CD4-positive, alpha-beta T cell (primary cell): ENCODE results near the gene KIF17. TPM values are rescaled to one million over a fixed set of nuclear protein-coding genes. Genes with fewer than 3 reads are reported as not detected.

Experiments
- ATAC-seq: fragments of 200-7000 bp; cut with Tn5 transposase; one replicate; pipeline ENCODE4 v1.10.0; 2022; ENCODE audit warnings: mild to moderate bottlenecking; ENCODE audit not compliant: poor library complexity
- CTCF ChIA-PET: fragments of 350-600 bp; sonication (Branson Sonifier 250); formaldehyde crosslinking; loops from one replicate; lab custom pipeline; 2021; ENCODE audit warnings: antibody characterized with exemption, inconsistent platforms; lab: Charles Lee
- POLR2A ChIA-PET: fragments of 350-600 bp; sonication (Branson Sonifier 250); formaldehyde crosslinking; loops from one replicate; lab custom pipeline; 2021; ENCODE audit warnings: antibody characterized with exemption, inconsistent platforms; lab: Charles Lee
- DNase-seq, 14 experiments: peaks; one replicate each; pipeline ENCODE4 v3.0.0-alpha.2; 2013 to 2020; ENCODE audit warnings: mixed read lengths in 2 of 14
- H3K27ac ChIP-seq, 2 donors: one replicate each; pipeline versions ENCODE4 v1.5.1 to v1.7.0; 2013; ENCODE audit warnings: low read length in 2 of 2, low read depth in 1 of 2, mild to moderate bottlenecking in 1 of 2
- H3K27me3 ChIP-seq, 2 experiments: 1 replicate in 1 of 2; 2 replicates in 1 of 2; pipeline versions ENCODE4 v1.6.1 to v1.7.0; 2013; ENCODE audit warnings: low read length in 2 of 2, control low read depth in 1 of 2, mild to moderate bottlenecking in 1 of 2, moderate library complexity in 1 of 2; ENCODE audit not compliant: insufficient read depth in 2 of 2, control insufficient read depth in 1 of 2
- H3K36me3 ChIP-seq: one replicate; pipeline ENCODE4 v1.6.1; 2013; ENCODE audit warnings: low read length, control low read depth; ENCODE audit not compliant: insufficient read depth
- H3K4me1 ChIP-seq: one replicate; pipeline ENCODE4 v1.6.1; 2013; ENCODE audit warnings: low read length, control low read depth; ENCODE audit not compliant: insufficient read depth
- H3K4me3 ChIP-seq: one replicate; pipeline ENCODE4 v1.5.1; 2013; ENCODE audit warnings: mild to moderate bottlenecking, low read length, moderate library complexity
- H3K9me3 ChIP-seq, 2 experiments: 1 replicate in 1 of 2; 2 replicates in 1 of 2; pipeline versions ENCODE4 v1.6.1 to v1.7.0; 2013; ENCODE audit warnings: low read length in 2 of 2, mild to moderate bottlenecking in 2 of 2, control low read depth in 1 of 2, moderate library complexity in 1 of 2; ENCODE audit not compliant: control insufficient read depth in 1 of 2, insufficient read depth in 1 of 2
- H3K27ac Mint-ChIP-seq: one replicate; pipeline ENCODE4 v1.8.0; 2020; ENCODE audit warnings: mixed read lengths
- H3K27me3 Mint-ChIP-seq: one replicate; pipeline ENCODE4 v1.8.0; 2021; ENCODE audit warnings: mixed read lengths
- H3K36me3 Mint-ChIP-seq: one replicate; pipeline ENCODE4 v1.8.0; 2021; ENCODE audit warnings: low read depth, mixed read lengths
- H3K4me1 Mint-ChIP-seq: one replicate; pipeline ENCODE4 v1.8.0; 2021; ENCODE audit warnings: low read depth, mixed read lengths
- H3K4me3 Mint-ChIP-seq: one replicate; pipeline ENCODE4 v1.8.0; 2020; ENCODE audit warnings: mild to moderate bottlenecking, mixed read lengths
- H3K9me3 Mint-ChIP-seq: one replicate; pipeline ENCODE4 v1.8.0; 2020; ENCODE audit warnings: mixed read lengths
- CTCF ChIP-seq: fragments of 200-600 bp; IDR thresholded peaks from one replicate; pipeline ENCODE4 v1.8.0; 2022; ENCODE audit warnings: antibody characterized with exemption, mild to moderate bottlenecking
- intact Hi-C, 2 experiments: fragments of 100-400 bp; cut with DNase I in 1 of 2; cut with micrococcal nuclease in 1 of 2; formaldehyde crosslinking; loops; one replicate each; pipeline versions ENCODE4 v1.15.1 to v1.9.0; 2023 to 2025; cut with DNase I, micrococcal nuclease
- total RNA-seq, 174 experiments: library from RNA in 2 of 174; stranded (reverse) in 2 of 174; gene quantifications; one replicate each; pipeline ENCODE4 v1.2.3 and lab custom pipeline; 2021 to 2026

The KIF17 gene
- total RNA-seq, 2 experiments from 2014 or later = not detected

- Histone ChIP-seq H3K9me3 (peaks cover 0 to 18% of the 10 kb centered on the region in 2 experiments), H3K4me3 (no peak overlapping the region), H3K36me3 (no peaks in the 10 kb centered on the region), H3K27ac (no peak overlapping the region), H3K27me3 (peaks cover 24 to 30% of the 10 kb centered on the region in 2 experiments), H3K4me1 (peaks cover 30% of the 10 kb centered on the region)
- TF ChIP-seq CTCF = no peak
- peak overlapping the region; percentile 2 for H3K4me3 Mint-ChIP-seq
- ChIA-PET CTCF (interaction anchor here (1.7 kb wide), 1 partner anchor 31 kb away, joined by 7 read pairs; no protein-coding TSS in a partner anchor), POLR2A (no interaction called here)
- peaks cover 16% of the 10 kb centered on the region for H3K4me1 Mint-ChIP-seq
- DNase-seq = no peak
- no peaks in the 10 kb centered on the region for H3K9me3 Mint-ChIP-seq
- H3K27ac Mint-ChIP-seq = no peak overlapping the region
- no peaks in the 10 kb centered on the region for H3K36me3 Mint-ChIP-seq
- no peak for ATAC-seq
- peaks cover 33% of the 10 kb centered on the region for H3K27me3 Mint-ChIP-seq
- intact Hi-C loops = no loop called here
Observed at GRCh38 chr1:20728371-20729154, 10.8 kb upstream of the KIF17 start.

- peak in 1 of 14 experiments; percentile 45 for DNase-seq
- H3K36me3 Mint-ChIP-seq = no peaks in the 10 kb centered on the region
- intact Hi-C loops = no loop called here
- Histone ChIP-seq H3K27me3 (peaks cover 24 to 29% of the 10 kb centered on the region in 2 experiments), H3K4me1 (peaks cover 23% of the 10 kb centered on the region), H3K9me3 (peaks cover 0 to 18% of the 10 kb centered on the region in 2 experiments), H3K4me3 (no peak overlapping the region), H3K36me3 (no peaks in the 10 kb centered on the region), H3K27ac (no peak overlapping the region)
- H3K27ac Mint-ChIP-seq = no peak overlapping the region
- peaks cover 9% of the 10 kb centered on the region for H3K4me1 Mint-ChIP-seq
- H3K27me3 Mint-ChIP-seq = peaks cover 27% of the 10 kb centered on the region
- POLR2A ChIA-PET = no interaction called here
- TF ChIP-seq CTCF = no peak
- H3K9me3 Mint-ChIP-seq = no peaks in the 10 kb centered on the region
- H3K4me3 Mint-ChIP-seq = peak overlapping the region; percentile 2
- CTCF ChIA-PET = interaction anchor here (1.7 kb wide), 1 partner anchor 31 kb away, joined by 7 read pairs; no protein-coding TSS in a partner anchor
- ATAC-seq = no peak
Observed at GRCh38 chr1:20727746-20728316, 10.0 kb upstream of the KIF17 start.

GRCh38 chr1:20726932-20727745 is 9.3 kb upstream of the KIF17 start:
- TF ChIP-seq CTCF = no peak
- Histone ChIP-seq H3K4me1 (peaks cover 16% of the 10 kb centered on the region), H3K4me3 (no peak overlapping the region), H3K27ac (no peak overlapping the region), H3K9me3 (peaks cover 0 to 12% of the 10 kb centered on the region in 2 experiments), H3K27me3 (peaks cover 20 to 22% of the 10 kb centered on the region in 2 experiments), H3K36me3 (no peaks in the 10 kb centered on the region)
- H3K36me3 Mint-ChIP-seq = no peaks in the 10 kb centered on the region
- ChIA-PET CTCF (no interaction called here), POLR2A (no interaction called here)
- no peak overlapping the region for H3K4me3 Mint-ChIP-seq
- peaks cover 22% of the 10 kb centered on the region for H3K27me3 Mint-ChIP-seq
- no peak overlapping the region for H3K27ac Mint-ChIP-seq
- peaks cover 9% of the 10 kb centered on the region for H3K4me1 Mint-ChIP-seq
- ATAC-seq (no peak), DNase-seq (peak in 1 of 14 experiments; percentile 15)
- intact Hi-C loops = no loop called here
- no peaks in the 10 kb centered on the region for H3K9me3 Mint-ChIP-seq
